ENCODE measurements around the gene UVRAG. TPM values are rescaled to one million over a fixed set of nuclear protein-coding genes. Genes with fewer than 3 reads are reported as not detected.

The UVRAG gene
- total RNA-seq, 1 experiment from 2014 or later, result 29.5 TPM

GRCh38 chr11:76139314-76139713, 324.3 kb downstream of the UVRAG start:
- H3K36me3 ChIP-seq (ENCODE audit: control insufficient read depth, insufficient read depth, low read length), result no peaks in the 10 kb centered on the region
- no TSS peak for BruUV-seq (replicated peaks)
- no peaks in the 10 kb centered on the region for H3K27me3 ChIP-seq (ENCODE audit: control insufficient read depth, insufficient read depth, low read length)
- ATAC-seq (no peak), DNase-seq (ENCODE audit: low read depth, low spot score) (no peak)
- no peak for TF ChIP-seq SIN3A (IDR thresholded peaks at IDR 0.05; ENCODE audit: borderline replicate concordance, insufficient read depth, low read depth, low read length)
- TF ChIP-seq POLR2AphosphoS5 (IDR thresholded peaks at IDR 0.05; ENCODE audit: low read depth, low read length), result no peak
- no peak for TF ChIP-seq REST (IDR thresholded peaks at IDR 0.05; ENCODE audit: insufficient read depth in 1 of 2, low read depth in 2 of 2, low read length in 1 of 2)
- TF ChIP-seq TCF7L2 (IDR thresholded peaks at IDR 0.05; ENCODE audit: low read depth, low read length), result no peak
- TF ChIP-seq CTCF (IDR thresholded peaks at IDR 0.05), result no peak
- ChIA-PET POLR2A (no interaction called here), CTCF (no interaction called here)
- H3K4me3 ChIP-seq (ENCODE audit: low read depth in 2 of 2, low read length in 2 of 2), result no peak overlapping the region
- H3K9me3 ChIP-seq (ENCODE audit: control insufficient read depth, insufficient read depth, low read depth, low read length), result no peaks in the 10 kb centered on the region
- intact Hi-C loops (cut with micrococcal nuclease; ENCODE audit: unreplicated experiment) (no loop called here), in situ Hi-C loops (cut with HindIII; ENCODE audit: low pct_unique_long_range_greater_than_20kb, low sequenced_read_pairs) (no loop called here)
- H3K27ac ChIP-seq (ENCODE audit: low read length), result no peak overlapping the region
- no peaks in the 10 kb centered on the region for H3K4me1 ChIP-seq (ENCODE audit: control insufficient read depth, insufficient read depth, low read length)

- ChIA-PET POLR2A (no interaction called here), CTCF (no interaction called here)
- Histone ChIP-seq H3K9me3 (ENCODE audit: control insufficient read depth, insufficient read depth, low read depth, low read length) (no peaks in the 10 kb centered on the region), H3K4me3 (ENCODE audit: low read depth in 2 of 2, low read length in 2 of 2) (no peak overlapping the region), H3K4me1 (ENCODE audit: control insufficient read depth, insufficient read depth, low read length) (no peaks in the 10 kb centered on the region), H3K27me3 (ENCODE audit: control insufficient read depth, insufficient read depth, low read length) (no peaks in the 10 kb centered on the region), H3K27ac (ENCODE audit: low read length) (no peak overlapping the region), H3K36me3 (ENCODE audit: control insufficient read depth, insufficient read depth, low read length) (no peaks in the 10 kb centered on the region)
- no peak for ATAC-seq
- intact Hi-C loops (cut with micrococcal nuclease; ENCODE audit: unreplicated experiment), result no loop called here
- DNase-seq (ENCODE audit: low read depth, low spot score), result no peak
- no TSS peak for BruUV-seq (replicated peaks)
- TF ChIP-seq POLR2AphosphoS5 (IDR thresholded peaks at IDR 0.05; ENCODE audit: low read depth, low read length) (no peak), SIN3A (IDR thresholded peaks at IDR 0.05; ENCODE audit: borderline replicate concordance, insufficient read depth, low read depth, low read length) (no peak), CTCF (IDR thresholded peaks at IDR 0.05) (no peak), REST (IDR thresholded peaks at IDR 0.05; ENCODE audit: insufficient read depth in 1 of 2, low read depth in 2 of 2, low read length in 1 of 2) (no peak), TCF7L2 (IDR thresholded peaks at IDR 0.05; ENCODE audit: low read depth, low read length) (no peak)
- in situ Hi-C loops (cut with HindIII; ENCODE audit: low pct_unique_long_range_greater_than_20kb, low sequenced_read_pairs), result no loop called here
These were observed 326.0 kb downstream of the UVRAG start for GRCh38 chr11:76140912-76141574.

Measured in Panc1 (cell line).